A549 (cell line): ENCODE data around the gene CYP4F2.

ENCODE experiments used
- EP300 ChIP-seq, 2 experiments: fragments of >200 bp; sonication (Bioruptor Twin); formaldehyde crosslinking; IDR thresholded peaks; 2 replicates in 1 of 2; 3 replicates in 1 of 2; pipeline ENCODE4 v1.6.1; 2016 to 2017
- KDM5A ChIP-seq: fragments of 200-600 bp; sonication (generic); IDR thresholded peaks from 2 replicates; pipeline ENCODE4 v1.6.1; 2016; ENCODE audit warnings: antibody characterized with exemption, mild to moderate bottlenecking
- NR3C1 ChIP-seq: fragments of >200 bp; sonication (Bioruptor Twin); formaldehyde crosslinking; IDR thresholded peaks from 3 replicates; pipeline ENCODE4 v1.6.1; 2017
- PHF8 ChIP-seq: fragments of 200-600 bp; sonication (generic); IDR thresholded peaks from 2 replicates; pipeline ENCODE4 v1.6.1; 2016; ENCODE audit warnings: low read depth, mild to moderate bottlenecking, antibody characterized with exemption, moderate library complexity, borderline replicate concordance
- POLR2A ChIP-seq: IDR thresholded peaks from 2 replicates; pipeline ENCODE4 v1.6.1; 2012; ENCODE audit warnings: mild to moderate bottlenecking, low read length
- TF ChIP-seq, protein P1 (sequence below): fragments of >200 bp; sonication (Bioruptor Twin); formaldehyde crosslinking; IDR thresholded peaks from 3 replicates; pipeline ENCODE4 v1.5.1; 2016
- TF ChIP-seq, protein P2 (sequence below): fragments of 150-350 bp; IDR thresholded peaks from 2 replicates; pipeline ENCODE4 v1.6.1; 2014; ENCODE audit warnings: low read depth, mild to moderate bottlenecking, low read length
- TF ChIP-seq, protein P3 (sequence below): IDR thresholded peaks from 2 replicates; pipeline ENCODE4 v1.6.1; 2012

DNA sequence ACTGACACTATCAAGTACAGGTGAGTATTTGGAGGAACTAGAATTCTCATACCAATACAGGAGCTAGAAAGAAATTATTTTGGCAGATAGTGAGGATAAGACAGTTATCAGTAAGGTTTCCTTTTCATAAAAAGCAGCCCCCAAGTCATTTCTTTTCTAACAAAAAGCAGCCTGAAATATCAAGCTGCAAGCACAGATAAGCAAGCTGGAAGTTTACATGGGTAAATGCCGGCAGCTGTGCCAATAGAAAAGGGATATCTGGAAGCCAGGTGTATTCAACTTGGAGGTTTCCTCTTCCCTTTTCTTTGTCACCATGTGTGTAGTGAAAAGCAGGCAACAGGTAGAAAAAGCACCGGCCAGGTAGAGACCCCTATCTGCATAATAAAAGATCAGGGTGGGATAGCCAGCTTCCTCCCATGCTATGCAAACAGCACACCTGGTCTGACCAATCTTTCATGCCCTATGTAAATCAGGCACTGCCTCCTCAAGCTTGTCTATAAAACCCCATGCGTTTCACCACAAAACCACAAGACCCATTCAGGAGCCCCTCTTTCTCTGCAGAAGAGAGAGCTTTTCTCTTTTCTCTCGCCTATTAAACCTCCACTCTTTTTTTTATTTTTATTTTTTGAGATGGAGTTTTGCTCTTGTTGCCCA lies 22.9 kb downstream of the CYP4F2 start:
- TF ChIP-seq, protein P1, sequence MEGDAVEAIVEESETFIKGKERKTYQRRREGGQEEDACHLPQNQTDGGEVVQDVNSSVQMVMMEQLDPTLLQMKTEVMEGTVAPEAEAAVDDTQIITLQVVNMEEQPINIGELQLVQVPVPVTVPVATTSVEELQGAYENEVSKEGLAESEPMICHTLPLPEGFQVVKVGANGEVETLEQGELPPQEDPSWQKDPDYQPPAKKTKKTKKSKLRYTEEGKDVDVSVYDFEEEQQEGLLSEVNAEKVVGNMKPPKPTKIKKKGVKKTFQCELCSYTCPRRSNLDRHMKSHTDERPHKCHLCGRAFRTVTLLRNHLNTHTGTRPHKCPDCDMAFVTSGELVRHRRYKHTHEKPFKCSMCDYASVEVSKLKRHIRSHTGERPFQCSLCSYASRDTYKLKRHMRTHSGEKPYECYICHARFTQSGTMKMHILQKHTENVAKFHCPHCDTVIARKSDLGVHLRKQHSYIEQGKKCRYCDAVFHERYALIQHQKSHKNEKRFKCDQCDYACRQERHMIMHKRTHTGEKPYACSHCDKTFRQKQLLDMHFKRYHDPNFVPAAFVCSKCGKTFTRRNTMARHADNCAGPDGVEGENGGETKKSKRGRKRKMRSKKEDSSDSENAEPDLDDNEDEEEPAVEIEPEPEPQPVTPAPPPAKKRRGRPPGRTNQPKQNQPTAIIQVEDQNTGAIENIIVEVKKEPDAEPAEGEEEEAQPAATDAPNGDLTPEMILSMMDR: no peak
- no peak for TF ChIP-seq KDM5A
- TF ChIP-seq NR3C1: no peak
- TF ChIP-seq EP300 (IDR thresholded peaks at IDR 0.05): no peak
- TF ChIP-seq, protein P2, sequence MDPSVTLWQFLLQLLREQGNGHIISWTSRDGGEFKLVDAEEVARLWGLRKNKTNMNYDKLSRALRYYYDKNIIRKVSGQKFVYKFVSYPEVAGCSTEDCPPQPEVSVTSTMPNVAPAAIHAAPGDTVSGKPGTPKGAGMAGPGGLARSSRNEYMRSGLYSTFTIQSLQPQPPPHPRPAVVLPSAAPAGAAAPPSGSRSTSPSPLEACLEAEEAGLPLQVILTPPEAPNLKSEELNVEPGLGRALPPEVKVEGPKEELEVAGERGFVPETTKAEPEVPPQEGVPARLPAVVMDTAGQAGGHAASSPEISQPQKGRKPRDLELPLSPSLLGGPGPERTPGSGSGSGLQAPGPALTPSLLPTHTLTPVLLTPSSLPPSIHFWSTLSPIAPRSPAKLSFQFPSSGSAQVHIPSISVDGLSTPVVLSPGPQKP: no peak
- no peak for TF ChIP-seq PHF8
- no peak for TF ChIP-seq POLR2A
- TF ChIP-seq, protein P3, sequence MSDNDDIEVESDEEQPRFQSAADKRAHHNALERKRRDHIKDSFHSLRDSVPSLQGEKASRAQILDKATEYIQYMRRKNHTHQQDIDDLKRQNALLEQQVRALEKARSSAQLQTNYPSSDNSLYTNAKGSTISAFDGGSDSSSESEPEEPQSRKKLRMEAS: no peak
